K562 (cell line): ENCODE measurements around the gene RCC1. TPM values are rescaled to one million over a fixed set of nuclear protein-coding genes. Genes with fewer than 3 reads are reported as not detected.

ENCODE experiments used
- CGGBP1 ChIP-seq: fragments of 250-450 bp; sonication (Bioruptor Pico); IDR thresholded peaks from 2 replicates; pipeline ENCODE4 v1.9.0; 2021; ENCODE audit warnings: mild to moderate bottlenecking
- DPF2 ChIP-seq: fragments of 450-650 bp; IDR thresholded peaks from 2 replicates; pipeline ENCODE4 v1.6.1; 2016
- E2F8 ChIP-seq: fragments of 450-650 bp; IDR thresholded peaks from 2 replicates; pipeline ENCODE4 v1.7.1; 2018; ENCODE audit warnings: mild to moderate bottlenecking, low read depth; ENCODE audit not compliant: partially characterized antibody
- GABPB2 ChIP-seq: fragments of 250-450 bp; sonication (Bioruptor Pico); conservative IDR thresholded peaks from 2 replicates; pipeline ENCODE4 v1.5.1; 2021; ENCODE audit warnings: mild to moderate bottlenecking
- NFYB ChIP-seq: IDR thresholded peaks from 2 replicates; pipeline ENCODE4 v1.6.1; 2011; ENCODE audit warnings: mild to moderate bottlenecking, moderate library complexity; ENCODE audit not compliant: insufficient read length; ENCODE audit errors: extremely low read depth
- POLR2AphosphoS5 ChIP-seq: IDR thresholded peaks from 2 replicates; pipeline ENCODE4 v1.6.1; 2011; ENCODE audit warnings: mild to moderate bottlenecking, low read depth, low read length, moderate library complexity; ENCODE audit not compliant: control insufficient read depth, insufficient read depth
- SMC3 ChIP-seq: conservative IDR thresholded peaks from 2 replicates; pipeline ENCODE4 v1.6.1; 2011; ENCODE audit warnings: low read depth, low read length, improper control_type of control experiment; ENCODE audit not compliant: insufficient read depth
- SRSF7 ChIP-seq: fragments of 200-400 bp; formaldehyde crosslinking; optimal IDR thresholded peaks from 2 replicates; pipeline ENCODE3; 2017; ENCODE audit warnings: mild to moderate bottlenecking, low read depth, low read length
- SUPT5H ChIP-seq: fragments of 450-650 bp; IDR thresholded peaks from 2 replicates; pipeline ENCODE4 v1.6.1; 2016
- TCF3 ChIP-seq: sonication (generic); formaldehyde crosslinking; IDR thresholded peaks from 2 replicates; pipeline ENCODE4 v1.4.0; 2020; ENCODE audit warnings: mild to moderate bottlenecking, missing genetic modification reagents
- TFAP4 ChIP-seq: sonication (generic); formaldehyde crosslinking; IDR thresholded peaks from 2 replicates; pipeline ENCODE4 v1.8.0; 2022; ENCODE audit warnings: missing genetic modification reagents, mild to moderate bottlenecking, moderate library complexity, borderline replicate concordance
- TOE1 ChIP-seq, 2 experiments: fragments of 450-650 bp in 1 of 2; sonication (generic) in 1 of 2; formaldehyde crosslinking in 1 of 2; IDR thresholded peaks; 2 replicates each; pipeline versions ENCODE4 v1.7.1 to v1.8.0; 2016 to 2022; ENCODE audit warnings: borderline replicate concordance in 2 of 2, mild to moderate bottlenecking in 2 of 2, antibody characterized with exemption in 1 of 2, inconsistent platforms in 1 of 2, low read depth in 1 of 2, missing genetic modification reagents in 1 of 2, moderate library complexity in 1 of 2
- TRIM28 ChIP-seq: fragments of 450-650 bp; IDR thresholded peaks from 2 replicates; pipeline ENCODE4 v1.6.1; 2017
- ZNF592 ChIP-seq: fragments of 450-650 bp; IDR thresholded peaks from 2 replicates; pipeline ENCODE4 v1.6.1; 2017; ENCODE audit warnings: antibody characterized with exemption, mild to moderate bottlenecking
- ZNF79 ChIP-seq: fragments of 250-450 bp; sonication (Bioruptor Pico); IDR thresholded peaks from 2 replicates; pipeline ENCODE4 v1.4.0; 2020; ENCODE audit warnings: low read depth, mild to moderate bottlenecking, moderate library complexity
- polyA plus RNA-seq, 8 experiments: library from polyadenylated mRNA; depleted of rRNA in 4 of 8; stranded (reverse) in 5 of 8; unstranded in 3 of 8; fragments of >200 nt; fragmentation: Nextera tagmentation in 2 of 8; fragmentation: Illumina TruSeq in 1 of 8; extraction: Ambion mirVana in 2 of 8; extraction: Trizol in 1 of 8; gene quantifications; 2 replicates each; pipeline versions ENCODE4 v1.2.1 to v1.2.3, GENCODE V29; 2011 to 2014; ENCODE audit warnings: inconsistent platforms in 1 of 8, missing spikeins in 1 of 8
- total RNA-seq, 7 experiments: library from RNA; depleted of rRNA in 6 of 7; stranded (reverse); fragments of >200 nt in 6 of 7; fragmentation: Illumina TruSeq in 2 of 7; extraction: Trizol in 2 of 7; gene quantifications; 2 replicates each; pipeline versions ENCODE4 v1.2.1 to v1.2.3, GENCODE V29; 2011 to 2021; ENCODE audit warnings: low replicate concordance in 1 of 7
- TF ChIP-seq, protein P1 (sequence below): sonication (generic); formaldehyde crosslinking; IDR thresholded peaks from 2 replicates; pipeline ENCODE4 v1.8.0; 2022; ENCODE audit warnings: missing genetic modification reagents, mild to moderate bottlenecking, borderline replicate concordance
- TF ChIP-seq, protein P2 (sequence below): fragments of 450-650 bp; formaldehyde crosslinking; IDR thresholded peaks from 2 replicates; pipeline ENCODE4 v1.4.0; 2022; ENCODE audit warnings: mild to moderate bottlenecking, moderate library complexity

RCC1 gene
- total and polyA plus RNA-seq, 9 of the 15 experiments (the other 6 are each of a cell fraction or from before 2014, with no cell fraction given): 16.4 to 202 (median 107) TPM

- TF ChIP-seq TOE1 (IDR thresholded peaks at IDR 0.05; ENCODE audit: borderline replicate concordance) (0 out of 2 replicates have a peak, but pooled peaks have one; percentile 4), TOE1 (CRISPR knock-in tag; IDR thresholded peaks at IDR 0.05; ENCODE audit: borderline replicate concordance, low read depth) (no peak), E2F8 (no peak), TRIM28 (no peak), POLR2AphosphoS5 (peak; percentile 92), ZNF79 (no peak), SUPT5H (no peak; the same call in 1 of the 2 replicates), NFYB (no peak), GABPB2 (CRISPR knock-in tag) (no peak; the same call in 1 of the 2 replicates), TFAP4 (CRISPR knock-in tag) (no peak), SMC3 (no peak), ZNF592 (no peak), CGGBP1 (CRISPR knock-in tag) (no peak), SRSF7 (no peak), DPF2 (no peak), TCF3 (no peak)
- TF ChIP-seq, protein P1, sequence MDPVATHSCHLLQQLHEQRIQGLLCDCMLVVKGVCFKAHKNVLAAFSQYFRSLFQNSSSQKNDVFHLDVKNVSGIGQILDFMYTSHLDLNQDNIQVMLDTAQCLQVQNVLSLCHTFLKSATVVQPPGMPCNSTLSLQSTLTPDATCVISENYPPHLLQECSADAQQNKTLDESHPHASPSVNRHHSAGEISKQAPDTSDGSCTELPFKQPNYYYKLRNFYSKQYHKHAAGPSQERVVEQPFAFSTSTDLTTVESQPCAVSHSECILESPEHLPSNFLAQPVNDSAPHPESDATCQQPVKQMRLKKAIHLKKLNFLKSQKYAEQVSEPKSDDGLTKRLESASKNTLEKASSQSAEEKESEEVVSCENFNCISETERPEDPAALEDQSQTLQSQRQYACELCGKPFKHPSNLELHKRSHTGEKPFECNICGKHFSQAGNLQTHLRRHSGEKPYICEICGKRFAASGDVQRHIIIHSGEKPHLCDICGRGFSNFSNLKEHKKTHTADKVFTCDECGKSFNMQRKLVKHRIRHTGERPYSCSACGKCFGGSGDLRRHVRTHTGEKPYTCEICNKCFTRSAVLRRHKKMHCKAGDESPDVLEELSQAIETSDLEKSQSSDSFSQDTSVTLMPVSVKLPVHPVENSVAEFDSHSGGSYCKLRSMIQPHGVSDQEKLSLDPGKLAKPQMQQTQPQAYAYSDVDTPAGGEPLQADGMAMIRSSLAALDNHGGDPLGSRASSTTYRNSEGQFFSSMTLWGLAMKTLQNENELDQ (CRISPR knock-in tag): no peak
- TF ChIP-seq, protein P2, sequence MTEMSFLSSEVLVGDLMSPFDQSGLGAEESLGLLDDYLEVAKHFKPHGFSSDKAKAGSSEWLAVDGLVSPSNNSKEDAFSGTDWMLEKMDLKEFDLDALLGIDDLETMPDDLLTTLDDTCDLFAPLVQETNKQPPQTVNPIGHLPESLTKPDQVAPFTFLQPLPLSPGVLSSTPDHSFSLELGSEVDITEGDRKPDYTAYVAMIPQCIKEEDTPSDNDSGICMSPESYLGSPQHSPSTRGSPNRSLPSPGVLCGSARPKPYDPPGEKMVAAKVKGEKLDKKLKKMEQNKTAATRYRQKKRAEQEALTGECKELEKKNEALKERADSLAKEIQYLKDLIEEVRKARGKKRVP: no peak
Measured at GRCh38 chr1:28508435-28508754, 2.6 kb downstream of the RCC1 start (continued).
